Activated T-cell treated with anti-CD3 and anti-CD28 coated beads, Interleukin-2, amount 50 U/mL, for 24 hours (primary cell): ENCODE measurements around the gene PDIA3.
"Not testable (repeated sequence)": the region's sequence is repeated elsewhere in the genome, so short reads cannot be mapped to it uniquely, and the experiment has no call there.

ENCODE experiments used
- DNase-seq: peaks from one replicate; pipeline ENCODE4 v3.0.0-alpha.2; 2020
- H3K27ac Mint-ChIP-seq: 2 replicates; pipeline ENCODE4 v1.8.0; 2020; ENCODE audit warnings: mild to moderate bottlenecking, mixed read lengths
- H3K27me3 Mint-ChIP-seq: 2 replicates; pipeline ENCODE4 v1.8.0; 2020; ENCODE audit warnings: mixed read lengths
- H3K36me3 Mint-ChIP-seq: 2 replicates; pipeline ENCODE4 v1.8.0; 2020; ENCODE audit warnings: low read depth, mixed read lengths
- H3K4me1 Mint-ChIP-seq: 2 replicates; pipeline ENCODE4 v1.8.0; 2020; ENCODE audit warnings: low read depth, mixed read lengths
- H3K4me3 Mint-ChIP-seq: 2 replicates; pipeline ENCODE4 v1.8.0; 2020; ENCODE audit warnings: mild to moderate bottlenecking, moderate library complexity, mixed read lengths
- H3K9me3 Mint-ChIP-seq: 2 replicates; pipeline ENCODE4 v1.8.0; 2020; ENCODE audit warnings: mixed read lengths

The PDIA3 gene

DNA sequence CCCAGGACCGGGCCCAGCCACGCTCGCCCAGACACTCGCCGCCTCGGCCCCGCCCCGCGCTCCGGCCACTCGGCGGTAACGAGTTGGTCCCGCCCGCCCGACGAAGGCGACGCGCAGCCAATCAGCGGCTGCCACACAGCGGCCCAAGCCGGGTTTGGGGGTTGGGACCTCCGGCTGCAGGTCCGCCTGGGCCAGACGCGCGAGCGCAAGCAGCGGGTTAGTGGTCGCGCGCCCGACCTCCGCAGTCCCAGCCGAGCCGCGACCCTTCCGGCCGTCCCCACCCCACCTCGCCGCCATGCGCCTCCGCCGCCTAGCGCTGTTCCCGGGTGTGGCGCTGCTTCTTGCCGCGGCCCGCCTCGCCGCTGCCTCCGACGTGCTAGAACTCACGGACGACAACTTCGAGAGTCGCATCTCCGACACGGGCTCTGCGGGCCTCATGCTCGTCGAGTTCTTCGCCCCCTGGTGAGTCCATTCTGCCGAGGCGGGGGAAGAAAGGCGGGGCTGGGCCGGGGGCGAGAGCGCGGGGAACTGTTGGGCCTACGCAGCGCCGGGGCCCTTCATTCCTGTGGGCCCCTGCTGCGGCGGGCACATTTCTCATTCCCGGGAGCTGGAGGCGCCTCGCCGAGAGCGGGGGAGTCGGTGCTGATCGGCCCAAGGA is at the start of gene PDIA3:
Gene PDIA3, plus strand, starts transcription at position 194 of the 658 bp plus-strand sequence. Its CDS starts 102 bp downstream, at position 296.
- Mint-ChIP-seq H3K27ac (peak within 1 kb of the TSS; percentile 98), H3K4me3 (peak within 1 kb of the TSS; percentile 90), H3K4me1 (peaks cover 36% of the 10 kb centered on the region), H3K36me3 (peaks cover 30% of the 10 kb centered on the region)
- not testable (repeated sequence) for H3K27me3 Mint-ChIP-seq, H3K9me3 Mint-ChIP-seq
- peak; percentile 93 for DNase-seq

DNA sequence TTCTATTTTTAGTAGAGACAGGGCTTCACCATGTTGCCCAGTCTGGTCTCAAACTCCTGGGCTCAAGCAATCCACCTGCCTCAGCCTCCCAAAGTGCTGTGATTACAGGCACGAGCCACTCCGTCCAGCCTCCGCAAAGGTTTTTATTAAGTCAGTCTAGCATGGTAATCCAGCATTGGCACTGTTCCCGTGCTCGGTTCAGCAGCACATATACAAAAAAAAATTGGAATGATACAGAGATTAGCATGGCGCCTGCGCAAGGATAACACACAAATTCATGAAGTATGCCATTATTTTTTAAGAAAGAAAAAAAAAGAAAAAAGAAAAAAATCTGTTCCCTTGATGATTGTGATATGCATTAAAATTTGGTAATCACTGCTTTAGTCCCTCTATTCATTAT is 44.1 kb upstream of the PDIA3 start:
- Mint-ChIP-seq H3K4me1 (no peaks in the 10 kb centered on the region), H3K36me3 (no peaks in the 10 kb centered on the region), H3K27ac (no peak overlapping the region), H3K9me3 (no peaks in the 10 kb centered on the region), H3K4me3 (no peak overlapping the region), H3K27me3 (peaks cover 10% of the 10 kb centered on the region)
- no peak for DNase-seq

DNA sequence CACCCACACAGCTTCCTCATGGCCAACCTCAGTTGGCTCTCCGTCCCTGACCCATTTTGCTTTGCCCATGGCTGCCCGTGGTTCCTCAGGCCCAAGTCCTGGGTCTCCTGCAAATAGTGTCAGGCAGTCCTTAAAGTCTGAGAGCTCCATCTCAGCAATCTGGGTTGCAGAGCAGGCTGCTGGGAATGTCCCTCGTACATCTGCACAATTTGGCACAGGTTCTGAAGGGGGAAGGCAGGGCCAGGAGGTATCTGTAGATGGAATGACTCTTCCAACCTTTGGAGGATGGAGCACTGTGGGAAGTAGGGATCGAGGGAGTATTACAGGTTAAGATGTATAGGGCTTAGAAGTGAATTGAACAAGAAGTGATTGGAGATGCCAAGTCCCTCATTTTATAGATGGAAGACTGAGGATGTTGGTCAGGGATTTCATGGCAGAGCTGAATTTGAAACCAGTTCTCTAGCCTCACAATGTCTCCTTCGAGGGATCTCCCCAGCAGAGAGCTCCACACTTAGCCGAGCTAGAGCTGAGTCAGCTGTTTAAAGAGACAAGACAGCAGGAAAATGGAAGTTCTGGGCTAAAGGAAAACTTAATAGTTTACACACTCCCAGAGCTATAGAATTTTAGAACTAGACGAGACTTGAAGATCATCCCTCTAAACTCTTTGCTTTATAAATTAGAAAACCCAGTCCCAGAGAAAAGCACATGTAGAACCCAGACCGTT is 43.4 kb upstream of the PDIA3 start:
- no peaks in the 10 kb centered on the region for H3K36me3 Mint-ChIP-seq
- no peaks in the 10 kb centered on the region for H3K9me3 Mint-ChIP-seq
- no peak overlapping the region for H3K4me3 Mint-ChIP-seq
- no peak overlapping the region for H3K27ac Mint-ChIP-seq
- H3K27me3 Mint-ChIP-seq, result peaks cover 5% of the 10 kb centered on the region
- DNase-seq, result no peak
- no peaks in the 10 kb centered on the region for H3K4me1 Mint-ChIP-seq

DNA sequence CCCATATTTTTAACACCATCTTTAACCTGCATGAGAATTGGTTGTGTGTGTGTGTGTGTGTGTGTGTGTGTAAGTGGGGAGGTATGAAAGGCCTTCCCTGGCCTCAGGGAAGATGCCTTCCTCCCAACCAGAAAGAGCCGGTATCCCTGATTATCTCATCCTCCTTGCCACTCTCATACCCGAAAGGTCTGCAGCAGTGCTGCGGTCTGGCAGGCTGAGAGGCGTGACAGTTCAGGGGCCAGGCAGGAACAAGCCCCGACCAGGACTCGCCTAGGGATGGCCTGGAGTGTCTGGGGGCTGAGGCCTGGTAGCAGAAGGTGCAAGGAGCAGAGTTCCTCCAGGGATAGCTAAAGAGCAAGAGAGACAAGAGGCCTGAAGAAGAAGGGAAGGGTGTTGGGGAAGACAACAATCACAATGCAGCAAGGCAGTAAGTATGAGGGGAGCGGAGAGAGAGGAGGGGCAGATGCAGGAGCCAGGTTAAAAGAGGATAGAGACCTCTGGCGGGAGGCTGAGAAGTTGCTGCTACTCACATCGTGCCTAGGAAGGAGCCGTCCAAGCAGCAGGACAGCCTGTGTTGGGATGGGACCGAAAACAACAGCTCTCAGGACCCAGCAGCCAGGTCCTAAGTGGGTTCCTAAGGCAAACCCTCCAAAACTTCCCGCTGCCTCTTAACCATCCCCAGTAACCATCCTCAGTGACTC is 35.7 kb upstream of the PDIA3 start:
- H3K4me3 Mint-ChIP-seq, H3K4me1 Mint-ChIP-seq, H3K9me3 Mint-ChIP-seq, DNase-seq, H3K36me3 Mint-ChIP-seq, H3K27ac Mint-ChIP-seq, H3K27me3 Mint-ChIP-seq: not testable (repeated sequence)

DNA sequence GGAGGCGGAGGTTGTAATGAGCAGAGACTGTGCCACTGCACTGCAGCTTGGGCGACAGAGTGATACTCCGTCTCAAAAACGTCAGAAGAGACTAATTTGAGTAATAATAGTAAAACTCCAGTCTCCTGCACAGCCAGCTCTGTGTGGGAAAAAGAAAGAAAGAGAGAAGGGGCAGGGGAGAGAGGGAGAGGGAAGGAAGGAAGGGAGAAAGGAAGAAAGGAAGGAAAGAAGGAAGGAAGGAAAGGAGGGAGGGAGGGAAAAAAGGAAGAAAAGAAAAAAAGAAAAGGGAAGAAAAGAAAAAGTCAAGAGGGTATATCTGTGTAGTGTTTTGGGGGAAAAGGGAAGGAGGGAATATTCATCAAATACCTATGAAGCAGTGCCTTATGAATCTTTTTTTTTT is 23.1 kb upstream of the PDIA3 start:
- Mint-ChIP-seq H3K4me1 (no peaks in the 10 kb centered on the region), H3K9me3 (no peaks in the 10 kb centered on the region), H3K36me3 (no peaks in the 10 kb centered on the region), H3K27me3 (peaks cover 4% of the 10 kb centered on the region), H3K27ac (no peak overlapping the region), H3K4me3 (no peak overlapping the region)
- no peak for DNase-seq

DNA sequence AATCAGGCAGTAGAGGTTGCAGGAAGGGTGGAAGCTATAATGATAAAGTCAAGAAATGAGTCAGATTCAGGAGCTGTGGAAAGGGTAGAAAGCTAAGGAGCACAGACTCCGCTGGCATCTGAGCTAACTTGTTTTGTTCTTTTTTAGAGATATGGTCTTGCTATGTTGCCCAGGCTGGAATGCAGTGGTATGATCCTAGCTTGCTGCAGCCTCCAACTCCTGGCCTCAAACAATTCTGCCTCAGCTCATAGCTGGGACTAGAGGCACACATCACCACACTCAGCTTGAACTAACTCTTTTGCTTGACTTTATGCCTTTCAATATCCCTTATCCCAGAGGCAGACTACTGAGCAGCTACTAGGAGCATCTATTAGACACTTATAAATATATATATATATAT is 19.9 kb upstream of the PDIA3 start:
- not testable (repeated sequence) for H3K27me3 Mint-ChIP-seq, H3K36me3 Mint-ChIP-seq, H3K4me3 Mint-ChIP-seq, H3K27ac Mint-ChIP-seq, DNase-seq, H3K9me3 Mint-ChIP-seq, H3K4me1 Mint-ChIP-seq

DNA sequence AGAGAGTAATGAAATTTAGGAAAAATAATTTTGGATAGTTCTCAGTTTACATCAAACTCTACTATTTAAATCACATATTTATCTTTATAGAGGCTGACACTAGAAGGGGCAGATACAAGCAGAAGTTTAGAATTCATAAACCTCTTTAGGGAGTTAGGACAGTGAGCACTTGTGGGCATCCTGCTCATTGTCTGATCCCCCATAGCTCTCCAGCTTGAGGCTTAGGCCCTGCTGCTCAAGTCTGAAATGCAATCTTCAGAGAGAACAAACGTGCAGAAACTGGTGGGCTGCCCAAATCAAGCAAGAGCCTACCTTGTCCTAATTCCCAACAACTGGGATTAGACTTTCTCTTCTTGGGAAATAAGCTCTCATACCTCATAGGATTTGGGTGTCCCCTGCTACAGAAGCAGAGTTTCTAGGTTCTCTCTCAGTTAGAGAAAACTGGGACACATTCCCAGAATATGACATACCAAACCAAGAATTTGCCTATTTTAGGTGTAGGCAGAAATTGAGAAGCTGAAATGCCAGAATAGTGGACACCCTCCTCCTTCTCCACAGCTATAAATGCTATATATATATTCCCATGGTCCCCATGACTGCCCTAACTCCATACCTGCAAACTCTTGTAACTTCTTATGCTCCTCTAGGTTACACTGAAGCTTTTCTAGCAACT is 18.0 kb upstream of the PDIA3 start:
- H3K9me3 Mint-ChIP-seq, H3K27me3 Mint-ChIP-seq, DNase-seq, H3K4me3 Mint-ChIP-seq, H3K27ac Mint-ChIP-seq, H3K36me3 Mint-ChIP-seq, H3K4me1 Mint-ChIP-seq: not testable (repeated sequence)

DNA sequence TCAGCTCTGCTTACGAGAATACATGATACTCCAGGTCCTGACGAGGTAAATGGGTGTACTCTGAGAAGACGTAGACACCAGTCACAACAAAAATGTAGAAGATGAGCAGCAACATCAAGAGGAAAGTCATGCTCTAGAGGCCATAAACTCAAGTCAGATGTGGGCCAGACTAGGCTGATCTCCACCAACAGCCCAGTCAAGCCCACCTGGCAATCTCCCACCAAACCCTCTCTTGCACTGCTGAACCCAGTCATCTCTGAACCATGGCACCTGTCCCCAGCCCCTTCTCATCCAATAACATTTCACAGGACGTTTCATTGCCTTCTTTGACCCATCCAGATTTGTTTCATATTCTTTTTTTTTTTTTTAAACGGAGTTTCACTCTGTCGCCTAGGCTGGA is 10.8 kb upstream of the PDIA3 start:
- DNase-seq, result no peak
- H3K9me3 Mint-ChIP-seq, result no peaks in the 10 kb centered on the region
- H3K4me3 Mint-ChIP-seq, result no peak overlapping the region
- H3K27ac Mint-ChIP-seq, result no peak overlapping the region
- peaks cover 6% of the 10 kb centered on the region for H3K4me1 Mint-ChIP-seq
- H3K36me3 Mint-ChIP-seq, result no peaks in the 10 kb centered on the region
- no peaks in the 10 kb centered on the region for H3K27me3 Mint-ChIP-seq

DNA sequence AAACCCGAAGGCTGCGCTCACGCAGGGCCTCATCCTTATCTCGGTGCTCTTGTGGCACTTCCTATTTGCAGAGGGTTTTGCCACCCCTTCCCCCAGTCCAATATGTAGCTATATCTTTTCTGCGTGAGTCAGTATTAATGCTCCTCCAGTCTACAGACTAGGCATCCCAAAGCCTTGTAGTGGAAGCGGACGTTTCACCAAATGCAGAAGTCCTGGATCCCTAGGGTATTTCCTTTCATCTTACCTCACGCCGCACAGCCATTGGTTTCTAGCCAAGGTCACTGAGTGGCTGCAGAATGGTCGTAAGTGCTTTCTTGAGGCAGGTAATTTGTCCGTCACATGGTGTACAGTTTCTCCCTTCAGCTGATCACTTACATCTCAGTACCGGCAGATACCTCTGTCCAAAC is 668 bp downstream of the PDIA3 start:
- peak overlapping the region; percentile 98 for H3K27ac Mint-ChIP-seq
- H3K9me3 Mint-ChIP-seq, H3K27me3 Mint-ChIP-seq, DNase-seq: not testable (repeated sequence)
- peak overlapping the region; percentile 90 for H3K4me3 Mint-ChIP-seq
- H3K4me1 Mint-ChIP-seq, result peaks cover 41% of the 10 kb centered on the region
- H3K36me3 Mint-ChIP-seq, result peaks cover 36% of the 10 kb centered on the region

DNA sequence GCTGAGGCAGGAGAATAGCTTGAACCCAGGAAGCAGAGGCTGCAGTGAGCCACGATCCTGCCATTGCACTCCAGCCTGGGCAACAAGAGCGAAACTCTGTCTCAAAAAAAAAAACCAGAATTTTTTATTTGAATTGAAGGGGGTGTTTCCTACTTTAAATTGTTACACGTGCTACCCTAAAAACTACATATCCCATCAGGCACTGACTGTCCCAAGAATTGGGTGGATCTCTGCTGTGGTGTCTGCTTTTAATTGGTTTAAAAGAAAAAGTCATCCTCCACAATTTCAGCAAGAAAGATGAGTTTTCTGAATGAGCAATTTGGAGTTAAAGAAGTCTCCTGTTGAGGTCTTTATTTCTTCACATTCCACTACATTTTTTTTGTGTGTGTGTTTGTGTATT is 2.1 kb downstream of the PDIA3 start:
- no peak for DNase-seq

DNA sequence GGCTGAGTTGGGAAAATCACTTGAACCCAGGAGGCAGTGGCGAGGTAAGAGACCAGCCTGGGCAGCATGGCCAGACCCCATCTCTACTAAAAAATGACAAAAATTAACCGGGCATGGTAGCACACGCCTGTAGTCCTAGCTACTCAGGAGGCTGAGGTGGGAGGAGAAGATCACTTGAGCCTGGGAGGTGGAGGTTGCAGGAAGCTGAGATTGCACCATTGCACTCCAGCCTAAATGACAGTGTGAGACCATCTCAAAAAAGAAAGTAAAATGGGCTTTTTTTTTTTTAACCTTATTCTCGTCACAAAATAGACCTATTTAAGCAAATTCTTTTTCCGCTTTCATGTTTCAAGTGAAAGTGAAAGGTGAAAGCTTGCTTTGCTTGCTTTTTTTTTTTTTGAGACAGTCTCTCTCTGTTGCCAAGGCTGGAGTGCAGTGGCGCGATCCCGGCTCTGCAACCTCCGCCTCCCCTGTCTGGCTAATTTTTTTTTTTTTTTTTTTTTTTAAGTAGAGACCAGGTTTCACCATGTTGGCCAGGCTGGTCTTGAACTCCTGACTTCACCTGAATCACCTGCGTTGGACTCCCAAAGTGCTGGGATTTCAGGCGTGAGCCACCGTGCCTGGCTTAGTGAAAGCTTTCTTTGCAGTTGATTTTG is 3.6 kb downstream of the PDIA3 start:
- DNase-seq, result peak; percentile 49
- Mint-ChIP-seq H3K27ac (peak overlapping the region; percentile 98), H3K36me3 (peaks cover 64% of the 10 kb centered on the region)

More for the DNA sequence above, 2.1 kb downstream of the PDIA3 start:
- H3K27me3 Mint-ChIP-seq, result no peaks in the 10 kb centered on the region
- H3K4me3 Mint-ChIP-seq, result peak overlapping the region; percentile 90
- H3K27ac Mint-ChIP-seq, result peak overlapping the region; percentile 98
- peaks cover 50% of the 10 kb centered on the region for H3K36me3 Mint-ChIP-seq
- H3K9me3 Mint-ChIP-seq, result no peaks in the 10 kb centered on the region
- peaks cover 54% of the 10 kb centered on the region for H3K4me1 Mint-ChIP-seq

DNA sequence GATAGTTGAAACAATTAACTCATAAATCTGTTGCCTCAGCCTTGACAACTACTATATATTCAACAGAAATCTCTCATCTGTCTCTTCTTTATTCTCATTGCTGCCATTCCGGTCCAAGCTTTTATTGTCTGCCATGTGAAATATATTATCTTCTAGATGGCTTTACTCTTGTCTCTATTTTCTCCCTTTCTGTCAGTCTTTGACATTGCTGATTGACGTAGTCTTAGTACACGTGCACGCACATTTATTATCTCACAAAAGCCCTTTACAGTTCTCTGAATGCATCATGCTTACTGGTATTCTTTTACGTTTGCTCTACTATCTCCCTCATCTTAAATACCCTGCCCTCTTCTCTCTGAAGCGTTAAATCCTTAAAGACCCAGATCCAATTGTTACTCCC is 5.6 kb downstream of the PDIA3 start:
- H3K4me1 Mint-ChIP-seq, result peaks cover 52% of the 10 kb centered on the region
- H3K36me3 Mint-ChIP-seq, result peaks cover 80% of the 10 kb centered on the region
- H3K27ac Mint-ChIP-seq, result peak overlapping the region; percentile 98
- DNase-seq, result no peak
- H3K9me3 Mint-ChIP-seq, result no peaks in the 10 kb centered on the region
- peak overlapping the region; percentile 14 for H3K4me3 Mint-ChIP-seq
- no peaks in the 10 kb centered on the region for H3K27me3 Mint-ChIP-seq

More for the DNA sequence above, 3.6 kb downstream of the PDIA3 start:
- Mint-ChIP-seq H3K27me3 (no peaks in the 10 kb centered on the region), H3K4me1 (peaks cover 56% of the 10 kb centered on the region), H3K4me3 (peak overlapping the region; percentile 90), H3K9me3 (no peaks in the 10 kb centered on the region)

DNA sequence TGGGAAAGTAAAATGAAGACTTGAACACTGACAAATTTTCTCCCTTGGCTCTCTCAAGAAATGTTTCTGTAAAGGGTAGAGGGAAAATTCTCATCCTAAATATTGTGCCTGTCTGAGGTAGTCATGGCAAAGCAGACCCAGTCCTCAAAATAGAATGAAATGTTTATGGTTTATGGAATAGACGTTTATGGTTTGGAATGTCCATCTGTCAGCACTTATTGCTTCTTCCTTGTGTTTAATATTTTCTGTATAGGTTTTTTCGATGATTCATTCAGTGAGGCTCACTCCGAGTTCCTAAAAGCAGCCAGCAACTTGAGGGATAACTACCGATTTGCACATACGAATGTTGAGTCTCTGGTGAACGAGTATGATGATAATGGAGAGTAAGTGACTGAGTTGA is 16.6 kb downstream of the PDIA3 start:
- peaks cover 4% of the 10 kb centered on the region for H3K4me1 Mint-ChIP-seq
- no peak overlapping the region for H3K4me3 Mint-ChIP-seq
- no peaks in the 10 kb centered on the region for H3K27me3 Mint-ChIP-seq
- no peak for DNase-seq
- no peaks in the 10 kb centered on the region for H3K9me3 Mint-ChIP-seq
- peaks cover 94% of the 10 kb centered on the region for H3K36me3 Mint-ChIP-seq
- peak overlapping the region; percentile 75 for H3K27ac Mint-ChIP-seq

DNA sequence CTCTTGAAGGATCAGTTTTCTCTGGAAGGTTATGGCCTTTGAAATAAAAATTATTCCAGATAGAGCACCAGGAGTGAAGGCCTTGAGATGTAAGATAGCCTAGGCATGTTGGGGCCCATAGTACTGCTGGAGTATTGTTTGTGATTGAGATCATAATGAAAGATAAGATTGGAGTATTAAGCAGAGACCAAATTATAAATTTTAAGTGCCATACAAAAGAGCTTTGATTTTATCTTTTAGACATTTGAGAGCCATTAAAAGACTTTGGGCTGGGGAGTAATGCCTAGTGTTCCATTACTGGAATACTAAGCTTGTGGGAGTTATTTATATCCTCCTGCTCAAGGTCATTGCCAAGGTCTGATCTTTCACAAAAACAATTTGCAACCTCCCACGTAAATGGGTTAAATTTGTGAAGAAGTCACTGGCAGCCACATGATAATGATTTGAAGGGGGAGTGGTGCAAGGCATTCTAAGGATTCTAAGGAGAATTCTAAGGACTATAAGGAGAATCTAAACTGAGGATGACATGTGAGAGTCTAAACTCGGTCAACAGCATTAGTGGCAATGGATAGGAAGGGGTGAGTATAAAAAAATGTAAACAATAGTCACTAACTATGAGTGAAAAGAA is 17.7 kb downstream of the PDIA3 start:
- Mint-ChIP-seq H3K27ac (peak overlapping the region; percentile 38), H3K9me3 (no peaks in the 10 kb centered on the region), H3K4me3 (no peak overlapping the region), H3K27me3 (no peaks in the 10 kb centered on the region), H3K36me3 (peaks cover 96% of the 10 kb centered on the region), H3K4me1 (peaks cover 6% of the 10 kb centered on the region)
- no peak for DNase-seq
